ENCODE measurements around the gene LIG3. TPM values are rescaled to one million over a fixed set of nuclear protein-coding genes. Genes with fewer than 3 reads are reported as not detected.
"Not testable (repeated sequence)": the region's sequence is repeated elsewhere in the genome, so short reads cannot be mapped to it uniquely, and the experiment has no call there.

LIG3 gene
- total RNA-seq, 1 experiment from 2014 or later = 107 TPM

DNA sequence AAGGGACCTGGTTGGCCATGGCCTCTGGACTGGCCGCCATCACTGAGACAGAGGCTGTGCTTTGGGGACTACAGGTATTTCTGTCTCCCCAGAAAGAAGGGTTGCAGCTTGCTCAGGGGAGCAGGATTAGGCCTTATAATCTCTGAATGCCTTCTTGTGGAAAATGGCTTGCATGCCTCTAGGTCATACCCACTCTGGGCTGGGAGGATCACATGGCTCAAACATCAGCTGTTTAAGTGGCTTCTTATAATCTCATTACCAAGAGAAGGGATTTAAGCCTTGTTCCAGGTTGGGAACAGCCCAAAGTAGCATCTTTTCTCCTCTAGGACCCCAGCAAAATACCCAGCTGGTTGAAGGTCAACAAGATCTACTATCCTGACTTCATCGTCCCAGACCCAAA, 19.1 kb downstream of the LIG3 start:
- DNase-seq (ENCODE audit: low spot score) = no peak

DNA sequence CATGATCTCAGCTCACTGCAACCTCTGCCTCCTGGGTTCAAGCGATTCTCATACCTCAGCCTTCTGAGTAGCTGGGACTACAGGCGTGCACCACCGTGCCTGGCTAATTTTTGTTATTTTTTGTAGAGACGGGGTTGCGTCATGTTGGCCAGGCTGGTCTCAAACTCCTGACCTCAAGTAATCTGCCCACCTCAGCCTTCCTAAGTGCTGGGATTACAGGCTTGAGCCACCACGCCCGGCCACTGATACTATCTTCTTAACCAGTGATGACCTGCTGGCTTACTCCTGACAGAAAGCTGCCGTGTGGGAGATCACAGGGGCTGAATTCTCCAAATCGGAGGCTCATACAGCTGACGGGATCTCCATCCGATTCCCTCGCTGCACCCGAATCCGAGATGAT, 20.7 kb downstream of the LIG3 start:
- not testable (repeated sequence) for DNase-seq (ENCODE audit: low spot score)

DNA sequence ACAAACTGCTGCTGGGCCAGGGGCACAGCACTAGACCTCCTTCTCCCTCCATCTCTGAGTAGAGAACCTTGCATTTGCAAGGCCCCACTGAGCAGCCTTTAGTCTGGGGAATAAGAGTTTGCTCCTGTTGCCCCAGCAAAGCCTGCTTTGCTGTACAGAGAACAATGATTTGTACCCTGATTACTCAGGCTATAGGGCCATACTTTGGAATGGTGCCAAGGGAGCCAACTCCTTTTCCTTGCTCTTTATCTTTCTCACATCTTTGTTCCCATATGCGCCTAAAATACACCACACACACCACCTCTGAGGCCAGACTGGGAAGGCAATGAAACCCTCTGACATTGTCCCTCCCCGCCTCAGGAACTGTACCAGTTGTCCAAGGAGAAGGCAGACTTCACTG, 21.2 kb downstream of the LIG3 start:
- DNase-seq (ENCODE audit: low spot score) = no peak

DNA sequence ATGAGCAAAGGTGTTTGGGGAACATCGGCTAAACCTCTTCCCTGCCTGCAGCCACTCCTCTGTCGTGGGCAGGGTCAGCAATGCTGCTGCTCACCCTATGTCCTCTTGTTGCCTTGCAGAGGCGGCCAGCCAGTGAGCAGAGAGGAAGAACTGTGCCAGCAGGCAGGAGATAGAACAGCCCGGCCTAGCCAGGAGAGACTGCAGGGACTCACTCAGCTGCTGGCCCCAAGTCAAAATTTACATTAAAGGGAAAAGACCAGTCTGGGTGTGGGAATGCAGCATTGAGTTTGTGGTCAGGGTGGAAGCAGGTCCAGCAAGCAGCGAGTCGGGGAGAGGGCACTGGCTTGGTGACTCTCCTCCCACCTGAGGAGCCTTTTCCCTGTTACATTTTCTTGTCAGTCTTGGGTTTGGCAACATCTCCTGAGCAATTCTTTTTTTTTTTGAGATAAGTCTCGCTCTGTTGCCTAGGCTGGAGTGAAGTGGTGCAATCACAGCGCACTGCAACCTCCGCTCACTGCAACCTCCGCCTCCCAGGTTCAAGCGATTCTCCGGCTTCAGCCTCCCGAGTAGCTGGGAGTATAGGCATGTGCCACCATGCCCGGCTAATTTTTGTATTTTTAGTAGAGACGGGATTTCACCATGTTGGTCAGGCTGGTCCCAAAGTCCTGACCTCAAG, 22.7 kb downstream of the LIG3 start:
- peak; percentile 30 for DNase-seq (ENCODE audit: low spot score)

DNA sequence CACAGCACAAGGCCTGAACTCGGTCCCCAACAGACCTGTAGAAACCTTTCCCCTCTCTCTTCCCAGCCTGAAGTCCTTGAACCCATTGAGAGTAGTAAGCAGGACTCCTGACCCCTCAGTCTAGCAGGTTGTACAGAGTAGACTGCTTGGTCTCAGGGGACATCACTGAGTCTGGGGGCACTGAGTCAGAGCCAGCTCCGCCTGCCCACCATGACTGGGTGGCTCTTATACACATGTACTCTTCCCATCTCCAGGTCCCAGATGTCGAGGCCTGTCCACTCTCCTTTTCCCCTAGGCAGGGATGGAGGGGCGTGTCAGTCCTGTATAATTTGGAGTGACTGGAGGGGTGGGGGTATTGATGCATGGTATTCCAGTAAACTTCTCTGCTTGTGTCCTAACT, 23.5 kb downstream of the LIG3 start:
- DNase-seq (ENCODE audit: low spot score) = no peak

DNA sequence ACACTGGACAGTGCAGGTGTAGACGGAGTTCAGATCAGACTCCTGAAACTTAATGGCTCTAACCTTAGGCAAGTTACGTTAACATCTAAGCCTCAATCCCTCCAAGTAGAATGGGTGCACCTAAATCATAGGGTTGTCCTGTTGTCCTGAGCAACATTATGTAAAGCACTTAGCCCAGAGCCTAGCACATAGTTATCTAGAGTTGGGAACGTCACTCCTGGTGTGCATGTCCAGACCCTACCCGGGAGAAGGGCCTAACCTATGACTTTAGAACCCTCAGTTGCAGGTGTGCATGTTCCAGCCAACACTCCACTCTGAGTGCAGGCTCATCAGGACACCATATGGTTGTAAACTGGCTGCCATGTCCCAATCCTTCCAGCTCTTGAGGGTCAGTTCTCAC, 26.0 kb downstream of the LIG3 start:
- no peak for DNase-seq (ENCODE audit: low spot score)

DNA sequence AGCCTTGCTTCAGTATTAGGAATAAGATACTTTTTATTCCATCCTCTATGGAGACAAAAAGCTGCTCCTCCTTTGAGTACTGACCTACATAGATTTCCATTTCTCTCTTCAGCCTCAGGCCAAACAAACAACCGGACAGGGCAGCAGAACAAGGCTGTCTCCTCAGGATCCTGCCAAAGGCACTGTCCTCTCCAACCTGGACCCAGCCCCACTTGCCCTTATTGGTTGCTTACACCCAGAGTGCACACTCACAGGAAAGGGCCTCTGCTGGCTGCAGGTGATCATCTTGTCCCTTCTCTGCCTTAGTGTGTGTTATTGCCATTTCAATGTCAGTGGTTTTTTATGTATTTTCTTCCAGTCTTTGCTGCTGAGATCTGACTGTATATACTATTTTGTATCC, 26.6 kb downstream of the LIG3 start:
- no peak for DNase-seq (ENCODE audit: low spot score)

DNA sequence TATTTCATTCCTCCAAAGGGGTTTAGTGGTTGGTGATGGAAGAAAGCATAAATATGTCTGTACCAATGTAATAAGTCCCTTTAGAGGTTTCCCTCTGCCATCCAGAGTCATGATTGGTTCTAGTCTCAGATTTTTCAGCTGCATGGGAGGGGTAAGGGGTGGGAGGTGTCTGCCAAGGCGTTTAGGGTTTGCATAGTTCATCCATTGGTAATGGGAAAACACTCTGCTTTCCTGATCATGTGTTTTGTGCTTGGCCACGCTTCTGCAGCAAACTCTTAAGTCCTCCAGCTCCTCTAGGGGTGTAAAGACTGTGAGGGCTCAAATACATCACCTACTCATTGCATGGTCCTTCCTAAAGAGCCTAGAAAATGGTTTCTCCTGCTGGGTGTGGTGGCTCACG, 29.8 kb downstream of the LIG3 start:
- DNase-seq (ENCODE audit: low spot score) = no peak

DNA sequence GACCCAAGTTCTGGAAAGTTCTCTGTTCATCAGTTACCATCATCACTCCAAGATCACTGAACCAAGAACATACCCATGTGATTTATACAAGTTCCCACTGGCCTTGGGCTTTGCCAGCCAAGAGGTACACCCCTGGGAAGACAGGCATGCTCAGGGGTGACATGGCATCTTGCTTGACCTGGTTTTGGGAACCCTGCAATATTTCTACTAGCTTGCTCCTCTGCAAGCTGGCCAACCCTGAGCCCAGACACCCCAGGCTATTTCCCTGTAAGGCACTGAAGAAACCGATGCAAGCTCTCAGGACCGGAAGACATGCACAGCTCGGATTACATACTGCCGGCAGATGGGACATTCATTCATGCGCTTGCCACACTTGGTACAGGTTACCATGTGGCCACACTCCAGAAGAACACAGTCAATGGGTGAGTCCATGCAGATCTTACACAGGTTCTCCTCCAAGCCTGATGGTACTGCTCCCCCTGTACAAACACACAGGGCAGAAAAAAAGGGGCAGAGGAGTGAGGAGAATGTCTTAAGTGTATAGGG, 31.4 kb downstream of the LIG3 start:
- no peak for DNase-seq (ENCODE audit: low spot score)

DNA sequence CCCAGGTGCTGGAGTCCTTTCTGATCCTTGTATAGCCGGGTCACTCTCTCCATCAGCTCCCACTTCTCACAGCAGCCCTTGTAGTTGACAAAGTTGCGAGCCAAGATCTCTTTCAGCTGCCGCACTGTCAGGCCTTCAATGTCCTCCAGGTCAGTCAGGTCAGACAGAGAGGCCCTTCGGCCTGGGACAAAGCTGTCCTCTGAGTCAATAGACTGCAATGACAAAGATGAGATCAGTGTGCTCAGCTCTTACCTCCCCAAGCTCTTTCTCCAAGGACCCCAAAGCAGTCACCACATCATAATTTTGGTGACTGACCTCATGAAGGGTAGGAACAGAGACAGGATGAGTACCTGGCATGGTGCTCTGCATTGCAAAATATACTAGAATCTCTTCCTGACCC, 36.1 kb downstream of the LIG3 start:
- no peak for DNase-seq (ENCODE audit: low spot score)

DNA sequence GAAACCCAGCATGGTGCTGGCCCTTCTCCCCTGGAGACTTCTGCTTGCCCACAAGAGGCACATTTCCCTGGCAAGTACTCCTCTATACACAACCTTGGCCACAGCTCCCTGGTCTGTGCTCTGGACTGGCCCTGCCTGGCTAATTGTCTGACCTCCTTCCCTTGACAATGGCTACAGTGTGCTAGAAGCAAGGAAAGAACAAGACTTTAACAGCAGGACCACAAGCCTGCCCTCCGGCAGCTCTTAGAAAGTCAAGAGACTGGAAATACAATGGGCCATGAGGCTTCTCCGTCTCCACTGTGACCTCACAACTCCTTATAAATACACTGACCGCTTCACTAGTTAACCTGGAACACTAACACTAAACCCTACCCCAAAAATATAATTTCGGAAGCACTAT, 36.7 kb downstream of the LIG3 start:
- DNase-seq (ENCODE audit: low spot score) = no peak

DNA sequence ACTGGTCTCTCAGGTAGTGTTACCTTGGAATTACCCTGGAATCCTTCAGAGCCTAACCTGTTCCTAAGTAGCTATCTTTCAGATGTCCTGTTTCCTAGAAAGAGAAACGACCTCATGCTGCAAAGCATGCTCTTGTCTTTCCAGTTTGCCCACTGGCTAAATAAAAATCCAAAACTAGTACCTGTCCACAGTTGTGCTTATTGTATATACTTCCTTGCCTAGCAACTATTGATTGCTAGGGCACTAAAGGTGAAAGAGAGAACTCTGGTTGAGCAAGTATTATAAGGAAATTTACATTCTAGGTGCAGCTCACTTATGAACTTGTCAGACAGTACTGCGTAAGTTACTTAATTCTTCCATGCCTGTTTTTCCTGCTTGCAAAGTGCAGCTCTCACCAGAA, 38.5 kb downstream of the LIG3 start:
- DNase-seq (ENCODE audit: low spot score) = peak; percentile 49

DNA sequence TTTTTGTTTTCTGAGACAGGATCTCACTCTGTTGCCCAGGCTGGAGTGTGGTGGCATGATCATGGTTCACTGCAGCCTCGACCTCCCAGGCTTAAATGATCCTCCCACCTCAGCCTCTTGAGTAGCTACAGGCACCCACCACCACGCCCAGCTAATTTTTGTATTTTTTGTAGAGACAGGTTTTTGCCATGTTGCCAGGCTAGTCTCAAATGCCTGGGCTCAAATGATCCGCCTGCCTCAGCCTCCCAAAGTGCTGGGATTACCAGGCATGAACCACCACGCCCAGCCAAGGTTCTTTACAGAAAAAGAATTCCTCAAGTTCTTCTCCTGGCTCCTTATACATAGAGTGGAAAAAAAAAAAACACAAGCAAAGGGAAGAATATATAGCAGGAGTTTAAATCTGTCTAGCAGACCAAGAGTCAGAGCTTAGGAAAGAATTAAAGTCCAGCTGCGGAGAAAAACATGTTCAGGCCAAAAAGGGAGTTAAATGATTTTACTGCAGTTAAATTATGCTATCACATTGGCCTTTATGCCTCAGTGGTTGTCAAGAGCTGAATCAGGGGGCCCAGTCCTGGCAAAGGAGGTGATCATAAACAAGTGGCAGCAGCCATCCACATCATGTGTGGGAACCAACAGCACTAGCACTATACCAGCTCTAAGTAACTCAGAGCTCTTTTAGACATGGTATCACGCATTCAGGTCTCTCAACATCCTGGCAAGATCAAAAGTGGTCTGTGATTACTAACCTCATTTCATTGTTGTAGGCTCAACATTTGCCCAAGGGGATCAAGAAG, 39.3 kb downstream of the LIG3 start:
- DNase-seq (ENCODE audit: low spot score) = no peak

DNA sequence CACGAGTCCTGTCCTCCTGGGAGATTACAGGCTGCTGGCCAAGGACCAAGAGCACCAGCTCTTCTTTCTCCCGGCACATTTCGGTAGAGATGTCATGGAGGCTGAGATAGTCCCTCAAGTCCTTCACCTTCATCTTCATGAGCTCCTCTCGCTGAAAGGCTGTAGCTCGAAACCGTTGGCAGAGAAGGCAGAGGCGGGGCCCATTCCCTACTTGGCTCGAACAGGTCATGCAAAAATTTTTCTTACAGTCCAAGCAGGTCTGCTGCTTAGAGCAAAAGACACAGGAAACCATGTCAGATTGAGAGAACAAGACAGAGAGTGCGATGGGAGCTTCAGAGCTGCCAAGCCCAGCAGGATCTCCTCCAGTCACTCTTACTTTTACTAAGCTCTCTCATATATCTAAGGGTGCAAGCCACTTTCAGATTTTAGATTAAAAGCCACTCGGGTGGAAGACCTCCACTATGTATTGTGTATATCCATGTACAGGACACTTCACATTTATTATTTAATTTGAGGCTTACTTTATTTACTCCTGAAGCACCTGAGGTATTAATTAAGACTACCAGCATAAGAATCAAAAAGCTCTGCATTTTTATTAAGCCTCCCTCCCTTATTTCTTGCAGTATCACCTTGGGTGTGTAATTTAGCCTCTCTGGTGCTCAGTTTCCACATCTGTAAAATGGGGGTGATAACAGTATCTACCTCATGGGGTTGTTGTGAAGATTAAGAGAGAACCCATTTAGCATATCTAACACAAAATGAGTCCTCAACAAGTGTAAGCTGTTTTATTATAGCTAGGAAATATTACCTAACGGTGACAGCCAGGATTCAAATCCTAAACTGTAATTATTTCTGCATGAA, 41.4 kb downstream of the LIG3 start:
- DNase-seq (ENCODE audit: low spot score) = no peak

DNA sequence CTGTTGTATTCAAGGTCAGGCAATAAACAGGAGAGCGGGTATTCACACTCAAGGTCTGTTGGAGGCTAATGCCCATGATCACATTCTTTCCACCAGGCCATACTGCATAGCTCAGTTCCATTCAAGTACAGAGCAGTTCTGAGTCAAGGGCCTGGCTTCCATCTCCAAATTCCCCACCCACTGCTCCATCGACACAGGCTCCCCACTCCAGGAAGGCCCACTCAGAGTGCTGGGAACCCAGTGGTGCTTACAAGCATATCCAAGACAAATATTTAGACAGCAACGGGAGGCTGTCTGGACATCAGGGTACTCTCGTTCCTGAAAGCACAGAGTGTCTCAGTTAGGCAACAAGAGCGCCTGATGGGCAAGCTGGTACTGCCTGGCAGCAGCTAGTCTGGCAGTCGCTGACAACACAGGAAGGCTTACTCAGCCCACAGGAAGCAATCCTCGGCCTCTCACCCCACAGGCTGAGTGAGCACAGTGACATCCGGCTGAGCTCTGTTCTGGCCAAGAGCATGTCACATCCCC, 42.3 kb downstream of the LIG3 start:
- DNase-seq (ENCODE audit: low spot score) = no peak

DNA sequence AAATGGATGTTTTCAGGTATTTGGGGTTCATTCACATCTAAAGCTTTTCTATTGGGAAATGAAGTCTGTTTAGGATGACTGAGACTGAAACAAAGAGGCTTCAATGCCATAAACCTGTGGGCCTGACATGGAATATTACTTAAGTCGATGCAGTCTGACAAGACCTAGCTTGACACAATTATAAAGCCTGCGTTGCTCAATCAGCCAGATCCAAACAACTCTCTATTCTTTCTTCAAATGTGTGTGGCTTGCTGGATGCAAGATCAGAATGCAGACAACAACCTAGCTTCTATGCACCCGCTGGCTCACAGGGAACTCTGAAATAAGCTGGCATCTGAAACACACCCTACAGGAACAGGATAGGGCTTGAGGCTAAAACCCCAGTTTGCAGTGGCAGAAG, 43.2 kb downstream of the LIG3 start:
- DNase-seq (ENCODE audit: low spot score) = no peak

DNA sequence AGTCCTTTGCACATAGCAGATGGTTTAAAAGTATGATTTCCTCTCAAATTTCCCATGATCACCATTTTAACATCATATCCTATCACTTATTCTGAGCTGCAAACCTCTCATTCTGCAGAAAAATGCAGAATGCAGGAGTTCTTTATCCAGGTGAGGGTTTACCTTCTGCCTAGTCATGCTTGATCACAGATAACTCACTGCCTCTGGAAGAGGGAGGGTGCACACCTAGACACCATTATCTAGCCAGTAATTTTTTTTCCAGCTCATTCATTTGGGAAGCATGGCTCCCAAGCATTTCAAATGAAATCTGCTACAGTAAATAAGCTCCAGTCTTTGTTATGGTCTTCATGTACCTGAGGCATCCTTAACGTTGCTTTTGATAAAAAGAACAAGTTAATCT, 45.2 kb downstream of the LIG3 start:
- no peak for DNase-seq (ENCODE audit: low spot score)

DNA sequence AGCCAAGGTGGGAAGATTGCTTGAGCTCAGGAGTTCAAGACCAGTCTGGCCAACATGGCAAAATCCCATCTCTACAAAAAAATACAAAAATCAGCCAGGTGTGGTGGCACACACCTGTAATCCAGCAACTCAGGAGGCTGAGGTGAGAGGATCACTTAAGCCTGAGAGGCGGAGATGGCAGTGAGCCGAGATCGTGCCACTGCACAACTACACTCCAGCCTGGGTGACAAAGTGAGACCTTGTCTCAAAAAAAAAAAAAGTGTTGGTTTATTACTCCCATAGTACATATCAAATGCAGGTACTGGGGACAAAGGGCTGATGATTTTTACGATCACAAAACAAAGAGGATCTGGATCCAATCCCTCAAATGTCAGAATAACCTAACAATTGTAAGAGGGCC, 47.8 kb downstream of the LIG3 start:
- not testable (repeated sequence) for DNase-seq (ENCODE audit: low spot score)

DNA sequence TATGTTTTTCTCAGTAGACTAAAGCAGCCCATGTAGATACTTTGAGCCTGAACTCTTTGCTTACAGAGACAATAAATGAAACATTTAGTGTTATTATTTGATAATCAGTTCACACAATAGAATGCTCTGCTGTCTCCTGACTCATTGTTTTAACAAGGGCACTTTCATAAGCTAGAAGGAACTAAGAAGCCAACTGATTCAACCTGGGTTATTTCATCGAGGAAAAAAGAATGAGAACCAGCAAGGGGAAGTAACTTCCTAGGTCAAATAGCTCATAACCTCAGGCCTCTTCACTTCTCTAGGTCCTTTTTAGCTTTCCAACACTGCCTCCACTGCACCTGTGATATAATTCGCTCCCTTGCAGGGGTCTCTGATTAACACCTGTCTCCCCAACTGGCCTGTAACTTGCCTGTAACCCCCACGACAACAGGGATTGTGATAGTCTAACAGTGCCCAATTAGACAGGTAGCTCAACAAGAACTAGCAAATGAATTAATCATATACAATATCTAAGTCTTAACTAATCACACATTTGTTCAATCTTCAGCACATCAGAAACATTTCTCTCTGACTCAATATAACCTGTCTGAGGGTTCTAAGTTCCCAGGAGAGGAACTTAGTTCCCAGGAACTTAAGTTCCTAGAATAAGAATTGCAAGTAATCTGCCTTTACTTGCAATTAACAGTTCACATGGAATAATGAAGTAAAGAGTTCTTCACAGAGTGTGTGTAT, 48.4 kb downstream of the LIG3 start:
- DNase-seq (ENCODE audit: low spot score) = no peak

DNA sequence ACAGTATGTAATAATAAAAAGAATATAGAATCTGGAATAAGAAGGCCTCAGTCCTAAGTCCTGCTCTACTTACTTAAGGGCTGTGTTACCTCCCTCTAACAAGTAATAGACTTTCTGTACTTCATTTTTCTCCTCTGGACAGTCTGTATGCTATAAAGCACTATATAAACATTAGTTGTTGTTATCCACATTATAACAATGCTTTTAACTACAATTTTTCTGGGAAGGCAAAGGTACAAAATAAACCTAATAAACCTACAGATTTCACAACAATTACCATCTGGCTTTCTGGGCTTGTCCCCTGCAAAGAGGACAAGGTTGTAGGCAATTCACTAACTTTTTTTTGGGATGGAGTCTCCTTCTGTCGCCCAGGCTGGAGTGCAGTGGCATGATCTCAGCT, 50.5 kb downstream of the LIG3 start:
- no peak for DNase-seq (ENCODE audit: low spot score)

DNA sequence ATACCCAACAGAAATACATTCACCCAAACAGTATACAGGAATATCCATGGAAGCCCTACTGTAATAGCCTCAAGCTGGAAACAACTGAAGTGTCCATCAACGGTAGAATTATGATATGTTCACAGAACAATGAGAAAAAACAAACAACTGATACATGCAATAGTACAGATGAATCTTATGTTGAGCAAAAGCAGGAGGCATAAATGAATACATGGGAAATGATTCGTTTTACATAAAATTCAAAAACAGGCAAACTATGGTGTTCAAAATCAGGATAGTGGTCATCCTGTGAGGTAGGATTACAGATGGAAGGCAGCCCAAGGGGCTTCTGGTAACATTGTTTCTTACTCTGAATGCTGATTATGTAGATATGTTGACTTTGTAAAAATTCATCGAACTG, 58.1 kb downstream of the LIG3 start:
- DNase-seq (ENCODE audit: low spot score) = no peak
